OCI-LY1 (cell line): ENCODE data around the gene XCL1.

Experiments used
- EZH2 ChIP-seq: fragments of 200-600 bp; sonication (generic), shearing (Covaris generic); IDR thresholded peaks from 2 replicates; pipeline ENCODE4 v1.8.0; 2017; ENCODE audit warnings: borderline replicate concordance, mixed run types, mild to moderate bottlenecking, antibody characterized with exemption, low read length, moderate library complexity, mixed read lengths
- TF ChIP-seq, protein P1 (sequence below): fragments of 200-600 bp; sonication (generic), shearing (Covaris generic); IDR thresholded peaks from 2 replicates; pipeline ENCODE4 v1.5.1; 2017; ENCODE audit warnings: mild to moderate bottlenecking, antibody characterized with exemption, low read length, moderate library complexity, mixed read lengths

- TF ChIP-seq, protein P1, sequence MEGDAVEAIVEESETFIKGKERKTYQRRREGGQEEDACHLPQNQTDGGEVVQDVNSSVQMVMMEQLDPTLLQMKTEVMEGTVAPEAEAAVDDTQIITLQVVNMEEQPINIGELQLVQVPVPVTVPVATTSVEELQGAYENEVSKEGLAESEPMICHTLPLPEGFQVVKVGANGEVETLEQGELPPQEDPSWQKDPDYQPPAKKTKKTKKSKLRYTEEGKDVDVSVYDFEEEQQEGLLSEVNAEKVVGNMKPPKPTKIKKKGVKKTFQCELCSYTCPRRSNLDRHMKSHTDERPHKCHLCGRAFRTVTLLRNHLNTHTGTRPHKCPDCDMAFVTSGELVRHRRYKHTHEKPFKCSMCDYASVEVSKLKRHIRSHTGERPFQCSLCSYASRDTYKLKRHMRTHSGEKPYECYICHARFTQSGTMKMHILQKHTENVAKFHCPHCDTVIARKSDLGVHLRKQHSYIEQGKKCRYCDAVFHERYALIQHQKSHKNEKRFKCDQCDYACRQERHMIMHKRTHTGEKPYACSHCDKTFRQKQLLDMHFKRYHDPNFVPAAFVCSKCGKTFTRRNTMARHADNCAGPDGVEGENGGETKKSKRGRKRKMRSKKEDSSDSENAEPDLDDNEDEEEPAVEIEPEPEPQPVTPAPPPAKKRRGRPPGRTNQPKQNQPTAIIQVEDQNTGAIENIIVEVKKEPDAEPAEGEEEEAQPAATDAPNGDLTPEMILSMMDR = no peak
- TF ChIP-seq EZH2 = no peak
Observed at GRCh38 chr1:168605443-168605842, 29.0 kb downstream of the XCL1 start.
